ENCODE results near the gene LRRN4.

- no peak for TF ChIP-seq POLR2A (IDR thresholded peaks at IDR 0.05)
- TF ChIP-seq CTCF (IDR thresholded peaks at IDR 0.05), result no peak
Measured at GRCh38 chr20:6040540-6040939, 13.3 kb downstream of the LRRN4 start.
